Caki2 (cell line): ENCODE measurements around the gene COL13A1. TPM values are rescaled to one million over a fixed set of nuclear protein-coding genes. Genes with fewer than 3 reads are reported as not detected.

Experiments
- DNase-seq: peaks from one replicate; pipeline ENCODE4 v3.0.0-alpha.2; 2015; ENCODE audit warnings: low read depth
- in situ Hi-C: cut with HindIII; loops from 2 replicates; pipeline ENCODE4 v1.10.0; 2016; ENCODE audit warnings: low sequenced_read_pairs, low pct_unique_long_range_greater_than_20kb, mixed read lengths
- total RNA-seq: library from RNA; depleted of rRNA; stranded (reverse); fragments of >200 nt; shearing (Covaris generic); gene quantifications from 2 replicates; pipeline ENCODE4 v1.2.3, GENCODE V29; 2014; ENCODE audit warnings: low replicate concordance

Gene COL13A1
- total RNA-seq, 1 experiment from 2014 or later, result not detected

DNA sequence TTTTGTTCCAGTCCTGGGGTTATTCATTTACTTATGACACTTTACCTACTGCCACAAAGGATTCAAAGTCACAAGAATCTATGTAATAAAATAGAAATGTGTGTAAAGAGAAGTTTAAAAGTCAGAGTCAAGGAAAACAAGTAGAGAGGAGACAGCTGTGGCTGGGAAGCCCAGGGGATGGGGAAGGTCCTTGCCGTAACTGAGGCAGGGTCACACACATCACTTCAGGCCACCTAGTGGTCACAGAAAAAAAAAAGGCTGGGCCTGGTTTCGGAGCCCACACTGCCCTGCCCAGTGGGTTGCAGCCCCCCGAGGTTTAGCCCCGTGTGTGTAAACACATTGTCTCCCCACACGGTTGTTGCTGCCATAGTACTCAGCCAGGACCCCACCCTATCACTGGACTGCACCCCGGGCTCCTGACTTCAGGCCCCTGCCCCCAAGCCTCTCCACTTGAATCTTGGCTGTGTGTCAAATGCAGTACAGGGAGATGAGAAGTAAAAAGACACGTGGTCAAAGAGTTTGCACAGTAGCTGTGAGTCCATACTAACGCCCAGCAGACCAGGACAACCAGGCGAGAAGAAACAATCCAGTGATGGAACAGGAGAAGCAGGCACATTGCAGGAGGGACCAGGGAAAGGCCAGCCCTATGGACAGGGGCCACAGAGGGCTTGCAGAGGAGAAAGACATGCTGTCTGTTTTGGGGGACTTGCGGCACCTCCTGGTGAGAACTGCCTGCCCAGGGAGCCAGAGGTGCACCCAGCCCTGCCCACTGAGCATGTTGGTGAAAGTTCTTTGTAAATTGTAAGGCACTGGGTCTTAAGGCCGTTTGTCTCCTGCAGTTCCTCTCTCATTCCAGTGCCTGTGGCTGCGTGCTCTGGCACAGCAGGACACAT, 159.5 kb downstream of the COL13A1 start:
- in situ Hi-C loops, result no loop called here
- DNase-seq, result no peak

DNA sequence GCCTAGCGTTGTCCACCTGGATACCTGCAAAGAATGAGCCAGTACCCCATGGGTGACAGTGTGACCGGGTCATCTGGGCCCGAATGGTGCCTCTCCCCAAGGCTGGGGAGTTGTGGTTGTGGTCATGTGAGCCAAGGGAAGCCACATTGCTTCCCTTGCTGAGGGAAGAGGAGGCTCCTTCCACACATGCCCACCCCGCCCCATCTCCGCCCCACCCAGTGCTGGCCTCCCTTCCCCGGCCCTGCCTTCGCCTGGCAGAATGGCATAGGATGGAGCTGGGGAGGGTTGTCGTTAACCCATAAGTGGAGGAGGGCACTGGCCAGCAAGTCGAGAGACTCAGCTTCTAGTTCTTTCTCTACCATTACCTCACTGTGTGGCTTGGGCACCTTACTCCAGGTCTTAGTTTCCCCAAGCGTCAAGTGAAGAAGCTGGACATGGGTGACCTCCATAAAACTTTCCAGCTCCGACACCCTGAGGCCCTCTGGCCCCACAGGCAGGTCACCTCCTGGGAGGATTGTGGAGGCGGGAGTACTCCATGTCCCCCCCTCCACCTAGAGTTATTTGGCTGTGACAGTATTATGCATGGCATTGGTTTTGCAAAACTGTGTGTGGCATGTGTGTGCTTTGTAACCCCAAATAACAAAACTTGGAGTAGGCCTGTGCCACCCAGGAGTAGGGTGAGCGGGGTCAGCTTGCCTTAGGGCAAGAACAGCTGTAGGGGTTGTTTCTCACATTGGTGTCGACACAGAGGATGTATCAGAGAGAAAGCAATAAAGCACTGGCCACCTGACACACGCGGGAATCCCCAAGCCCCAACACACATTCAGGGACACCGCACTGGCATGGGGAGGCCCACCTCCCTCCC, 160.4 kb downstream of the COL13A1 start:
- DNase-seq, result no peak
- in situ Hi-C loops, result no loop called here

GRCh38 chr10:69962746-69963135, 161.0 kb downstream of the COL13A1 start:
- in situ Hi-C loops, result no loop called here
- no peak for DNase-seq

GRCh38 chr10:69963178-69963834, 161.6 kb downstream of the COL13A1 start:
- in situ Hi-C loops, result no loop called here
- no peak for DNase-seq

DNA sequence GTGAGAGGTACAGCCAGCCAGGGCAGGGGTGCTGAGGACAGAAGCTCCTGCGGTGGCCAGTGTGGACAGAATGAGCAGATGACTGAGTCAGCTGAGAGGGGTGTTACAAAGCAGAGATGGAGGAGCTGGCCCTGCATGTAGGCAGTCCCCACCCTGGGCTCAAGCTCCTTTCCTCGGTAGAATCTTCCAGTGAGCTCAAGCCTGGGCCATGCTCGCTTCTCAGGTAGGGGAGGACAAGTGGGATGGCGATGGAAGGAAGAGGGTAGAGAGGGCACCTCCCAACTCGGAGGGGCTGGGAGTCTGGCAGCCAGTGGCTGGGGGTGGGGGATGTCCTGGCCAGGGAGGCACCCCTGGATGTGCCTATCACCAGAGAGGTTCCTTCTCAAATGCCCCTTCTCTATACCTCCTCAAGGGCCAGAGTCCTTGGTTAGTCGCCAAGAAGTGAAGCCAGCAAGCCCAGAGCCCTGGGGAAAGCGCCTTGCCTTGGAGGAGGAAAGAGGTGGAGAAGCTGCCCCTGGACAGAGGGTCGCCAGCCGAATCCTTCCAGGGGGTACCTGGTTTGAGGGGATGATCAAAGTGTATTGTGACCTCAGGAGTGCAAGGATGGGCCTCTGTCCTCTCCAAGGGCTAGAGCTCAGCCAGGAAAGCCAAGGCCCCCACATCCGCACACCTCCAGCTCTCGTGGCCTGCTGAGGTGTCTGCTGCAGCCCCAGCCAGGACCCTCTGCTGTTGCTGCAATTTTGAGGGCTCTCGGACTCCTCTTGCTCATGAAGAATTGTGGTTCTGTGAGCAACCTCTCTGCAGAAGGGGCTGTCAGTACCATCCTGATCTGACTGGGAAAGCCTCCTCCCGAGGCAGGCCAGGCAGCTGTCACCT, 162.4 kb downstream of the COL13A1 start:
- no peak for DNase-seq
- in situ Hi-C loops, result no loop called here

DNA sequence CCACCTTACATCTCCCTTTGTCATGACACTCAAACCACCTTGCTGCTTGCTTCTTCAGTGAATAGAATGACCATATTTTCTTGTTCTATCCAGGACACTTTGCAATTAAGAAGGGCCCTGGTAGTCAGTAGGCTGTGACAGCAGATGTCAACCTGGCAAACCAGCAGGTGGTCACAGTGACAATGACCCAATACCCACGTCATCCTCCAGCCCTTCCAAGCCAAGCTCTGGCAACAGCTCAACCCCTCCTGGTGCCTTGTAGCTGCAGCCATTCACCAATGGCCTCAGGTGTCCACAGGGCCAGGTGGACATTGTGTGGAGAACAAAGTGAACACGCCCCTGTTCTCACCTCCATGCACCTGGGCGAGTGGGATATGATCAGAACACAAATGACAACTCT, 163.4 kb downstream of the COL13A1 start:
- no peak for DNase-seq
- in situ Hi-C loops, result no loop called here

GRCh38 chr10:69965919-69966662, 164.4 kb downstream of the COL13A1 start:
- DNase-seq, result no peak
- in situ Hi-C loops, result no loop called here

- no peak for DNase-seq
- in situ Hi-C loops, result no loop called here
These were observed 167.1 kb downstream of the COL13A1 start for GRCh38 chr10:69968830-69969229.

- in situ Hi-C loops, result no loop called here
- DNase-seq, result no peak
These were observed 168.3 kb downstream of the COL13A1 start for GRCh38 chr10:69969977-69970376.

GRCh38 chr10:69972981-69973397, 171.3 kb downstream of the COL13A1 start:
- in situ Hi-C loops, result no loop called here
- DNase-seq, result no peak

- no peak for DNase-seq
- in situ Hi-C loops, result no loop called here
These were observed 172.0 kb downstream of the COL13A1 start for GRCh38 chr10:69973678-69974077.

- in situ Hi-C loops, result no loop called here
- no peak for DNase-seq
These were observed 172.9 kb downstream of the COL13A1 start for GRCh38 chr10:69974551-69975155.

GRCh38 chr10:69976795-69977546, 175.3 kb downstream of the COL13A1 start:
- in situ Hi-C loops, result no loop called here
- DNase-seq, result no peak

DNA sequence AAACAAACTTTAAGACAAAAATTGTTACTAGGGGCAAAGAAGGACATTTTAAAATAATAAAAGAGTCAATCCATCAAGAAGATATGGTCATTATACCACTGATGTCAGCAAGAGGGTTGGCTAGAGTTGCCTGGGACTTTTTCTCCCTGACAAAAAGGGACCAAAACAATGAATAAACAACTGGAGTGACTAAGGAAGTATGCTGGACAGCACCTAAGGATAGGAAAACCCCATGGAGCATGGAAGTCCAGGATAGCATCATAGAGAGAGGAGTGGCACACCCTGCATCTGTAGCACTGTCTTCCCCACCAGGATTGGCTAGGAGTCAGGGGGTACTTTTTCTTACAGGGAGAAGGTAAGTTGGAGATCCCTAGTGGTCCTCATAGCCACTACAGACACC, 177.5 kb downstream of the COL13A1 start:
- DNase-seq, result no peak
- in situ Hi-C loops, result no loop called here

GRCh38 chr10:69980672-69981071, 179.0 kb downstream of the COL13A1 start:
- in situ Hi-C loops, result no loop called here
- DNase-seq, result no peak

DNA sequence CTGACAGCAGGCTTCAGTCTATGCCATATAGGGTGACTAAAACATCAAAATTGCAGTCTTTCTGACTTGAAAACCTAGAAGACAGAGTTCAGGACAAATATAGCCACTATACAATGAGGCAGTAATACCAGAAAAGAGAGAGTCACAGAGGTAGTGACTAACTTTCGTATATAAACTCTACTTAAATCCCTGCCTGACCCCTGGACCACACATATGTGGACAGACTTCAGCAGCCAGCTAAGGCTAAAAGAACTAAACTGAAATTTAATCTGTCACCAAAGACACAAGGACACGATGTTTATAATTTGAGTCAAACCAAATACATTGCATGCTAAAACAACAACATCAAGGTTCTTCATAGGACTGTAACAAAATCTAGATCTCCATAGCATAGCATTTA, 186.4 kb downstream of the COL13A1 start:
- no peak for DNase-seq
- in situ Hi-C loops, result no loop called here
